ENCODE data around the gene ATP6V1G1.

- TF ChIP-seq, protein P1, sequence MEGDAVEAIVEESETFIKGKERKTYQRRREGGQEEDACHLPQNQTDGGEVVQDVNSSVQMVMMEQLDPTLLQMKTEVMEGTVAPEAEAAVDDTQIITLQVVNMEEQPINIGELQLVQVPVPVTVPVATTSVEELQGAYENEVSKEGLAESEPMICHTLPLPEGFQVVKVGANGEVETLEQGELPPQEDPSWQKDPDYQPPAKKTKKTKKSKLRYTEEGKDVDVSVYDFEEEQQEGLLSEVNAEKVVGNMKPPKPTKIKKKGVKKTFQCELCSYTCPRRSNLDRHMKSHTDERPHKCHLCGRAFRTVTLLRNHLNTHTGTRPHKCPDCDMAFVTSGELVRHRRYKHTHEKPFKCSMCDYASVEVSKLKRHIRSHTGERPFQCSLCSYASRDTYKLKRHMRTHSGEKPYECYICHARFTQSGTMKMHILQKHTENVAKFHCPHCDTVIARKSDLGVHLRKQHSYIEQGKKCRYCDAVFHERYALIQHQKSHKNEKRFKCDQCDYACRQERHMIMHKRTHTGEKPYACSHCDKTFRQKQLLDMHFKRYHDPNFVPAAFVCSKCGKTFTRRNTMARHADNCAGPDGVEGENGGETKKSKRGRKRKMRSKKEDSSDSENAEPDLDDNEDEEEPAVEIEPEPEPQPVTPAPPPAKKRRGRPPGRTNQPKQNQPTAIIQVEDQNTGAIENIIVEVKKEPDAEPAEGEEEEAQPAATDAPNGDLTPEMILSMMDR (conservative IDR thresholded peaks at IDR 0.05), result no peak
- no peak for TF ChIP-seq ZFX (IDR thresholded peaks at IDR 0.05)
Observed at GRCh38 chr9:114624677-114625076, 37.1 kb downstream of the ATP6V1G1 start.
